ENCODE measurements around the gene RAB40C. TPM values are rescaled to one million over a fixed set of nuclear protein-coding genes. Genes with fewer than 3 reads are reported as not detected.

RAB40C gene
- polyA plus RNA-seq, 2 of the 4 experiments (the other 2 are of a cell fraction), result 4.4 to 9.7 TPM

DNA sequence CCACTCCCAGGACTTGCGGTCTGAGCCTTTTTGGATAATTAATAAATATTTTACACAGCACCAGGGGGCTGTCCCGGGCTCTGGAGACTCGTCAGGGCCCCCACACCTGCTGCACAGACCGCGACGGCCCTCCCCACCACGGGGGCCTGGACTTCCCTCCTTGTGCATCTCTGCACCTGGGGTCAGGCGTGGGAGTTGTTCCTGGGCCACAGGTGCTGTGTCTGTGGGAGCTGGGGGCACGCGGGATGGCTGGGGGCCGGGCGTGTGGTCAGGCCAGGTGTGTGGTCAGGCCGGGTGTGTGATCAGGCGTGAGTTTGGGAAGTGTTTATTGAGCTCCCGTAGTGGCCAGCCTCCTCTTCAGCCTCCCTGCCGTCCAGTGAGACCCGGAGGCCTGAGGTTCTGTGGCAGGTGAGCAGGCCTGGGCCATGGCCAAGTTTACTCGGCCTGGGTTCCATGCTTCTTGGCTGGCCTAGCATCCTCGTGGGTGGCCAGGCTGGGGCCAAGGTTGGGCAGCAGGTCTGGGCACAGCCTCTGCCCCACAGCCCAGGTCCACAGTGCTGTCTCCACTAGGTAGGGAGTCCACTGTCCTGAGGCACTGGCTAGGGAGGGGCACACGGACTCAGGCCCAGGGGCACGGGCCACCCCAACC is 88.5 kb downstream of the RAB40C start (continued):
- no peak for TF ChIP-seq CEBPB (IDR thresholded peaks at IDR 0.05)

Small RNAs within 50 kb of the gene (small RNA-seq; reads per million reads assigned to genes)
- gene MIR3176 (0 to 7.6 (median 1.6) reads per million in 6 experiments), gene Z98883.1 (0 to 0.19 (median 0) reads per million in 6 experiments)

Other genes with a start within 250 kb of the RAB40C start
- gene AXIN1, start 237.3 kb upstream of the RAB40C start, polyA plus RNA-seq (2011; rRNA removed), result 8.7 and 8.9 TPM in 2 replicates
- 18.1 to 19.3 TPM (median 18.6 TPM) in 3 replicates for gene AXIN1, start 237.3 kb upstream of the RAB40C start, polyA plus RNA-seq (2017; fragmentation: RNase III; extraction: RNeasy Plus Mini Kit Qiagen cat#74134 plus additional on column Dnase treatment)
- gene MRPL28, start 219.5 kb upstream of the RAB40C start, polyA plus RNA-seq (2011; rRNA removed), result 115 and 130 TPM in 2 replicates
- 139 to 144 TPM (median 139 TPM) in 3 replicates for gene MRPL28, start 219.5 kb upstream of the RAB40C start, polyA plus RNA-seq (2017; fragmentation: RNase III; extraction: RNeasy Plus Mini Kit Qiagen cat#74134 plus additional on column Dnase treatment)
- 25.9 and 36.0 TPM in 2 replicates for gene PGAP6, start 208.1 kb upstream of the RAB40C start, polyA plus RNA-seq (2011; rRNA removed)
- gene PGAP6, start 208.1 kb upstream of the RAB40C start, polyA plus RNA-seq (2017; fragmentation: RNase III; extraction: RNeasy Plus Mini Kit Qiagen cat#74134 plus additional on column Dnase treatment), result 32.3 to 38.1 TPM (median 36.2 TPM) in 3 replicates
- gene NME4, start 192.9 kb upstream of the RAB40C start, polyA plus RNA-seq (2011; rRNA removed), result 229 and 239 TPM in 2 replicates
- gene NME4, start 192.9 kb upstream of the RAB40C start, polyA plus RNA-seq (2017; fragmentation: RNase III; extraction: RNeasy Plus Mini Kit Qiagen cat#74134 plus additional on column Dnase treatment), result 301 to 349 TPM (median 339 TPM) in 3 replicates
- 15.5 and 17.9 TPM in 2 replicates for gene DECR2, start 188.2 kb upstream of the RAB40C start, polyA plus RNA-seq (2011; rRNA removed)
- 31.0 to 38.0 TPM (median 34.2 TPM) in 3 replicates for gene DECR2, start 188.2 kb upstream of the RAB40C start, polyA plus RNA-seq (2017; fragmentation: RNase III; extraction: RNeasy Plus Mini Kit Qiagen cat#74134 plus additional on column Dnase treatment)
- 6.7 and 9.7 TPM in 2 replicates for gene RAB11FIP3, start 164.4 kb upstream of the RAB40C start, polyA plus RNA-seq (2011; rRNA removed)
- 18.0 to 19.1 TPM (median 18.4 TPM) in 3 replicates for gene RAB11FIP3, start 164.4 kb upstream of the RAB40C start, polyA plus RNA-seq (2017; fragmentation: RNase III; extraction: RNeasy Plus Mini Kit Qiagen cat#74134 plus additional on column Dnase treatment)
- 10.0 and 11.4 TPM in 2 replicates for gene CAPN15, start 62.4 kb upstream of the RAB40C start, polyA plus RNA-seq (2011; rRNA removed)
- gene CAPN15, start 62.4 kb upstream of the RAB40C start, polyA plus RNA-seq (2017; fragmentation: RNase III; extraction: RNeasy Plus Mini Kit Qiagen cat#74134 plus additional on column Dnase treatment), result 31.3 to 33.9 TPM (median 33.3 TPM) in 3 replicates
- gene PRR35, start 29.7 kb upstream of the RAB40C start, polyA plus RNA-seq (2011; rRNA removed), result 0.04 TPM in 1 of 2 replicates, not detected in the other
- 0.04 to 0.10 TPM (median 0.04 TPM) in 3 replicates for gene PRR35, start 29.7 kb upstream of the RAB40C start, polyA plus RNA-seq (2017; fragmentation: RNase III; extraction: RNeasy Plus Mini Kit Qiagen cat#74134 plus additional on column Dnase treatment)
- 0.03 and 0.13 TPM in 2 replicates for gene NHLRC4, start 23.1 kb upstream of the RAB40C start, polyA plus RNA-seq (2011; rRNA removed)
- 0.07 to 0.09 TPM (median 0.08 TPM) in 3 replicates for gene NHLRC4, start 23.1 kb upstream of the RAB40C start, polyA plus RNA-seq (2017; fragmentation: RNase III; extraction: RNeasy Plus Mini Kit Qiagen cat#74134 plus additional on column Dnase treatment)
- 13.2 and 15.7 TPM in 2 replicates for gene PIGQ, start 20.1 kb upstream of the RAB40C start, polyA plus RNA-seq (2011; rRNA removed)
- 25.2 to 32.2 TPM (median 31.2 TPM) in 3 replicates for gene PIGQ, start 20.1 kb upstream of the RAB40C start, polyA plus RNA-seq (2017; fragmentation: RNase III; extraction: RNeasy Plus Mini Kit Qiagen cat#74134 plus additional on column Dnase treatment)
- gene WFIKKN1, start 40.9 kb downstream of the RAB40C start, polyA plus RNA-seq (2011; rRNA removed), result 0.05 TPM in 1 of 2 replicates, not detected in the other
- 0.15 to 0.23 TPM (median 0.17 TPM) in 3 replicates for gene WFIKKN1, start 40.9 kb downstream of the RAB40C start, polyA plus RNA-seq (2017; fragmentation: RNase III; extraction: RNeasy Plus Mini Kit Qiagen cat#74134 plus additional on column Dnase treatment)
- 44.2 and 47.2 TPM in 2 replicates for gene METTL26, start 46.2 kb downstream of the RAB40C start, polyA plus RNA-seq (2011; rRNA removed)
- 78.3 to 83.6 TPM (median 80.3 TPM) in 3 replicates for gene METTL26, start 46.2 kb downstream of the RAB40C start, polyA plus RNA-seq (2017; fragmentation: RNase III; extraction: RNeasy Plus Mini Kit Qiagen cat#74134 plus additional on column Dnase treatment)
- 10.7 and 12.9 TPM in 2 replicates for gene MCRIP2, start 51.8 kb downstream of the RAB40C start, polyA plus RNA-seq (2011; rRNA removed)
- 20.3 to 21.3 TPM (median 21.3 TPM) in 3 replicates for gene MCRIP2, start 51.8 kb downstream of the RAB40C start, polyA plus RNA-seq (2017; fragmentation: RNase III; extraction: RNeasy Plus Mini Kit Qiagen cat#74134 plus additional on column Dnase treatment)
- gene WDR90, start 59.3 kb downstream of the RAB40C start, polyA plus RNA-seq (2011; rRNA removed), result 6.5 and 7.3 TPM in 2 replicates
- 28.1 to 31.4 TPM (median 30.7 TPM) in 3 replicates for gene WDR90, start 59.3 kb downstream of the RAB40C start, polyA plus RNA-seq (2017; fragmentation: RNase III; extraction: RNeasy Plus Mini Kit Qiagen cat#74134 plus additional on column Dnase treatment)
- gene RHOT2, start 78.1 kb downstream of the RAB40C start, polyA plus RNA-seq (2011; rRNA removed), result 33.9 and 38.0 TPM in 2 replicates
- gene RHOT2, start 78.1 kb downstream of the RAB40C start, polyA plus RNA-seq (2017; fragmentation: RNase III; extraction: RNeasy Plus Mini Kit Qiagen cat#74134 plus additional on column Dnase treatment), result 74.0 to 83.5 TPM (median 83.1 TPM) in 3 replicates
- gene RHBDL1, start 85.6 kb downstream of the RAB40C start, polyA plus RNA-seq (2011; rRNA removed), result 0.56 and 0.75 TPM in 2 replicates
- 1.2 to 1.6 TPM (median 1.4 TPM) in 3 replicates for gene RHBDL1, start 85.6 kb downstream of the RAB40C start, polyA plus RNA-seq (2017; fragmentation: RNase III; extraction: RNeasy Plus Mini Kit Qiagen cat#74134 plus additional on column Dnase treatment)
- 53.2 and 60.6 TPM in 2 replicates for gene STUB1, start 90.3 kb downstream of the RAB40C start, polyA plus RNA-seq (2011; rRNA removed)
- 90.0 to 93.5 TPM (median 90.4 TPM) in 3 replicates for gene STUB1, start 90.3 kb downstream of the RAB40C start, polyA plus RNA-seq (2017; fragmentation: RNase III; extraction: RNeasy Plus Mini Kit Qiagen cat#74134 plus additional on column Dnase treatment)
- 37.5 and 43.8 TPM in 2 replicates for gene JMJD8, start 94.3 kb downstream of the RAB40C start, polyA plus RNA-seq (2011; rRNA removed)
- gene JMJD8, start 94.3 kb downstream of the RAB40C start, polyA plus RNA-seq (2017; fragmentation: RNase III; extraction: RNeasy Plus Mini Kit Qiagen cat#74134 plus additional on column Dnase treatment), result 72.6 to 77.0 TPM (median 73.7 TPM) in 3 replicates
- 2.7 and 3.0 TPM in 2 replicates for gene WDR24, start 100.3 kb downstream of the RAB40C start, polyA plus RNA-seq (2011; rRNA removed)
- 5.6 to 7.6 TPM (median 6.6 TPM) in 3 replicates for gene WDR24, start 100.3 kb downstream of the RAB40C start, polyA plus RNA-seq (2017; fragmentation: RNase III; extraction: RNeasy Plus Mini Kit Qiagen cat#74134 plus additional on column Dnase treatment)
- 0.53 and 0.54 TPM in 2 replicates for gene FBXL16, start 115.7 kb downstream of the RAB40C start, polyA plus RNA-seq (2011; rRNA removed)
- gene FBXL16, start 115.7 kb downstream of the RAB40C start, polyA plus RNA-seq (2017; fragmentation: RNase III; extraction: RNeasy Plus Mini Kit Qiagen cat#74134 plus additional on column Dnase treatment), result 1.1 to 1.4 TPM (median 1.2 TPM) in 3 replicates
- 33.8 and 41.0 TPM in 2 replicates for gene METRN, start 125.1 kb downstream of the RAB40C start, polyA plus RNA-seq (2011; rRNA removed)
- gene METRN, start 125.1 kb downstream of the RAB40C start, polyA plus RNA-seq (2017; fragmentation: RNase III; extraction: RNeasy Plus Mini Kit Qiagen cat#74134 plus additional on column Dnase treatment), result 72.7 to 82.2 TPM (median 81.0 TPM) in 3 replicates
- 10.9 and 11.9 TPM in 2 replicates for gene ANTKMT, start 131.1 kb downstream of the RAB40C start, polyA plus RNA-seq (2011; rRNA removed)
- 49.2 to 55.8 TPM (median 55.2 TPM) in 3 replicates for gene ANTKMT, start 131.1 kb downstream of the RAB40C start, polyA plus RNA-seq (2017; fragmentation: RNase III; extraction: RNeasy Plus Mini Kit Qiagen cat#74134 plus additional on column Dnase treatment)
- 1.1 and 1.7 TPM in 2 replicates for gene CCDC78, start 136.4 kb downstream of the RAB40C start, polyA plus RNA-seq (2011; rRNA removed)
- gene CCDC78, start 136.4 kb downstream of the RAB40C start, polyA plus RNA-seq (2017; fragmentation: RNase III; extraction: RNeasy Plus Mini Kit Qiagen cat#74134 plus additional on column Dnase treatment), result 4.7 to 5.9 TPM (median 5.6 TPM) in 3 replicates
- 3.5 and 4.4 TPM in 2 replicates for gene HAGHL, start 137.0 kb downstream of the RAB40C start, polyA plus RNA-seq (2011; rRNA removed)
- gene HAGHL, start 137.0 kb downstream of the RAB40C start, polyA plus RNA-seq (2017; fragmentation: RNase III; extraction: RNeasy Plus Mini Kit Qiagen cat#74134 plus additional on column Dnase treatment), result 21.4 to 22.0 TPM (median 21.7 TPM) in 3 replicates
- gene CIAO3, start 150.9 kb downstream of the RAB40C start, polyA plus RNA-seq (2011; rRNA removed), result 17.4 and 19.3 TPM in 2 replicates
- gene CIAO3, start 150.9 kb downstream of the RAB40C start, polyA plus RNA-seq (2017; fragmentation: RNase III; extraction: RNeasy Plus Mini Kit Qiagen cat#74134 plus additional on column Dnase treatment), result 20.9 to 24.6 TPM (median 23.0 TPM) in 3 replicates
- gene MSLN, start 170.7 kb downstream of the RAB40C start, polyA plus RNA-seq (2011; rRNA removed), result 1.8 and 2.4 TPM in 2 replicates
- 2.7 to 3.6 TPM (median 3.1 TPM) in 3 replicates for gene MSLN, start 170.7 kb downstream of the RAB40C start, polyA plus RNA-seq (2017; fragmentation: RNase III; extraction: RNeasy Plus Mini Kit Qiagen cat#74134 plus additional on column Dnase treatment)
- 10.6 and 10.8 TPM in 2 replicates for gene RPUSD1, start 198.3 kb downstream of the RAB40C start, polyA plus RNA-seq (2011; rRNA removed)
- gene RPUSD1, start 198.3 kb downstream of the RAB40C start, polyA plus RNA-seq (2017; fragmentation: RNase III; extraction: RNeasy Plus Mini Kit Qiagen cat#74134 plus additional on column Dnase treatment), result 26.9 to 29.3 TPM (median 29.0 TPM) in 3 replicates
- 4.8 and 5.1 TPM in 2 replicates for gene CHTF18, start 198.6 kb downstream of the RAB40C start, polyA plus RNA-seq (2011; rRNA removed)
- gene CHTF18, start 198.6 kb downstream of the RAB40C start, polyA plus RNA-seq (2017; fragmentation: RNase III; extraction: RNeasy Plus Mini Kit Qiagen cat#74134 plus additional on column Dnase treatment), result 32.5 to 36.7 TPM (median 33.8 TPM) in 3 replicates
- not detected in 2 replicates for gene GNG13, start 210.7 kb downstream of the RAB40C start, polyA plus RNA-seq (2011; rRNA removed)
- gene GNG13, start 210.7 kb downstream of the RAB40C start, polyA plus RNA-seq (2017; fragmentation: RNase III; extraction: RNeasy Plus Mini Kit Qiagen cat#74134 plus additional on column Dnase treatment), result 0.09 TPM in 1 of 3 replicates, not detected in the others

Data from A549 (cell line).